ENCODE results near the gene GLCE.
"Not testable (repeated sequence)": the region's sequence is repeated elsewhere in the genome, so short reads cannot be mapped to it uniquely, and the experiment has no call there.

Gene GLCE

DNA sequence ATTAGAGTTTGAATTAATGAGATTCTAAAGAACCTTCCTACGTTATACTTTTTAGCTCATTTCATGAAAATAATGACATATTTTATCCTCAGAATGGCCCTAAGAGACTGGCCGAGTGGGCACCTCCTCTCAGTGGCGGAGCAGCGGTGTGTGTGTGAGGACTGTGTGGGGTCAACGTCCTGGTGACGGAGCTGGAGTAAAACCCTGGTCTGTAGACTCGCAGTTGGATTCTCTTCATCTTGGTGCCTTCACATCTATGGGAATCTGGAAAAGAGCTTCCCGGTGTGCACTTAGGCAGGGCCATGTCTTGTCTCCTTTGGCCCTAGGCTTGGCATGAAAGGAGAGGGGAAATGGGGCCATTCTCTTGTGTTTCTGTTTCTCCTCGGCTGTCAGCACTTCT is 116.9 kb downstream of the GLCE start:
- no peak for DNase-seq

DNA sequence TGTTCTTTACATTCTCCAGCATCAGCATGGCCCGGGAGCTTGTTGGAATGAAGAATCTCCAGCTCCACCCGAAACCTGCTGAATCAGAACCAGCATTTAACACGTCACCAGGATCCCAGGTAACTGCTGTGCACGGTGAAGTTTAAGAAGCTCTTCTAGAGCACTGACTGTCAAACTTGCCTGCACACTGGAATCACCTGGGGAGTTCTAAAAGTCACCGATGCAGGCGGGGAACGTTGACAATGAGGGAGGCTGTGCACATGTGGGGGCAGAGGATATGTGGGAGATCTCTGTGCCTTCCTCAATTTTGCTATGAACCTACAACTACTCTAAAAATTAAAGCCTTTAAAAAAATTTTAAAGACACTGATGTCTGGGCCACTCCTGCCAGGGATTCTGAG is 119.2 kb downstream of the GLCE start:
- DNase-seq = no peak

DNA sequence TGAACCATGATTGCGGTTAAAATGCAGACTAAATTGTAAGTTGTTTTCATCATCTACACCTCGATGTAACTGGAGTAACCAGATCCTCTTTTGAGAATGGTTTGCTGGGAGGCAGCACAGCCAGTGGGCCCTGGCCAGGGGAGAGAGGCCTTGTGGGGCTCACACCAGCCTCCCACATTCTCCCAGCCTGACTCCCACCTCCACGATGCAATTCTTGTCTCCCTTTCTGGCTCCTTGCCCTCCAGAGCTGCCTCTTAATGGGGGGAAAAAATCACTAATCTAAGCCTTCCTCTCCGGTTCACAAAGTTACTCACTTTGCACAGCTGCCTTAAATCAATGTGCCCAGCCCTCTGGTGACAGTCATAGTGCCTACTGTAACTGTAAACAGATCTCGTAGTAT is 120.3 kb downstream of the GLCE start:
- no peak for DNase-seq

DNA sequence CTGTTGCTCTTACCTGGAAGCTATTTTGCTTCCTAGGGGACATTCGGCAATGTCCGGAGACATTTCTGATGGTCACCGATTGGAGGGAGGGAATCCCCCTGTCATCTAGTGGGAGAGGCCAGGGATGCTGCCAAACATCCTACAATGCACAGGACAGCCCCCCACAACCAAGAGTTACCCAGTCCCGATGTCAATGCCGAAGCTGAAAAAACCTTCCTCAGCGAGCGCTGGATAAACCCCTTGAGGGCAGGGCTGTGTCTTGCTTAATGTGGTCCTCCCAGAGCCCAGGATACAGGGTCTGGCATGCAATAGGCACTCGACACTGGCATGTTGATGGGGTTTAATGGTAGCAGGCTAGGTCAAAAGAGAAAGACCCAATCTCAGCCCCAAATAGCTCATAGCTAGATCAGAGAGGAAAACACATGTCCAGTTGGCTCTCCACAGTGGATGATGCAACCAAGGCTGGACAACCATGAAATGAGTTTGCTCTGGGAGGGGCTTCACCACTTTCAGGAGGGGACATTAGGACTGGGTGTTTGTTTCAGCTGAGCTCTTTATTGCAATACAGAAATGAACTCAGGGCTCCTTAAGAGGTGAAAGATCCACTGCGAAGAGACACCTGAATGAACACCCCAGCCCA is 121.8 kb downstream of the GLCE start:
- DNase-seq = no peak

DNA sequence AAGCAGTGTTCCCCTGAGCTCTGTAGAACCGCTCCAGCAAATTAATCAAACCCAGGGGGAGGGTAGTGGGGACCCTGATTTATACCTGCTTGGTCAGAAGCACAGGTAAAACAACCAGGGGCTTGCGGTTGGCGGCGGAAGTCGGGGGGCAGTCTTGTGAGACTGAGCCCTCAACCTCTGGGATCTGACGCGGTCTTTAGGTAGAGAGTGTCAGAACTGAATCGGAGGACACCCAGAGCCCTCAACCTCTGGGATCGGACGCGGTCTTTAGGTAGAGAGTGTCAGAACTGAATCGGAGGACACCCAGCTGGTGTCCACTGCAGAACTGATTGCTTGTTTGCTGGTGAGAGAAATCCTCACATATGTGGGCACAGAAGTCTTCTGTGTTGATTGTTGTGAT is 125.4 kb downstream of the GLCE start:
- no peak for DNase-seq

DNA sequence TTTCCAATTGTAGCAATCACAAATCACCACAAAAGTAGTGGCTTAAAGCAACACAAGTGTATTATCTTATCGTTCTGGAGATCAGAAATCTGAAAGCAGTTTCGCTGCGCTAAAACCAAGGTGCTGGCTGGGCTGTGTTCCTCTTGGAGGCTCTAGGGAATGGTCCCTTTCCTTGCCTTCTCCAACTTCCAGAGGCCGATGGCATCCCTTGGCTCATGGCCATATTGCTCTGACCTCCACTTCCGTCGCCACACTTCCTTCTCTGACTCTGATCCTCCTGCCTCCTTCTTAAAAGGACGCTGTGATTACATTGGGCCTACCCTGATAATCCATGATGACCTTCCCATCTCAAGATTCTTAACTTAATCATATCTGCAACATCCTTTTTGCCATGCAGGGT is 127.6 kb downstream of the GLCE start:
- no peak for DNase-seq

DNA sequence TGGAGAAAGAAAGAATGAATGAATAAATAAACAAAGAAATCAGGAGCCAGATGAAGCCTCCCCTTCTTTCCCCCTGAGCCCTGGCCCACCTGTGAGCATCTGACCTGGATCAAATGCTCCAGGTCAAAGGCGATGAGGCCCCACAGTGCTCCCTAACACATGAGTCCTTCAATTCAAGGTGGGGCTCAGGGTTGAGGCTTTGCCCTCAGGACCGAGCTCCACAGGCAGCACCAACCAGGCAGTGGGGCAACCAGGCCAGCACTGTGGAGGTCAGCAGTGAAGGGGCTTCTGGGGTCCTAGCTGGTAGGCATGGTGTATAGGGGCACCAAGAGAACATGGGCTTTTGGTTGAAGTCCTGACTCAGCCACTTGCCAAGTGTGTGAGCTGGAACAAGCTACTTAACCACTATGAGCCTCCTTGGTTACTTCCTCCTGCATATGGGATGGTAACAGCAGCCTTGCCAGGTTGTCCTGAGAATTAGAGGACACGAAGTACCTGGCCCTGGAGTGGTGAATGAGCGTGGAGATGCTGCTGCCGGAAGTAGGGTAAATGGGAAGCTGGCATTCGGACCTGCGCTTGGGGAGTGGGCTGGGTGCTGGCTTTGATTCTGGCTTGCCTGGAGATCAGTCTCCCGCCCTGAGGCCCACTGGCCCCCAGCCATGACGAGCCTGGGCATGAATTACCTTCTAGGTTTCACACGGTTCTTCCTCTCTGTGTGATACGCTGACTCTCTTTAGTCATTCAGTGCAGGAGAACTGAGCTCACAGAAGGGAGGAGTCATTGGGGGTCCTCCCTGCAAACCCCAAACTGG is 128.3 kb downstream of the GLCE start:
- DNase-seq = no peak

DNA sequence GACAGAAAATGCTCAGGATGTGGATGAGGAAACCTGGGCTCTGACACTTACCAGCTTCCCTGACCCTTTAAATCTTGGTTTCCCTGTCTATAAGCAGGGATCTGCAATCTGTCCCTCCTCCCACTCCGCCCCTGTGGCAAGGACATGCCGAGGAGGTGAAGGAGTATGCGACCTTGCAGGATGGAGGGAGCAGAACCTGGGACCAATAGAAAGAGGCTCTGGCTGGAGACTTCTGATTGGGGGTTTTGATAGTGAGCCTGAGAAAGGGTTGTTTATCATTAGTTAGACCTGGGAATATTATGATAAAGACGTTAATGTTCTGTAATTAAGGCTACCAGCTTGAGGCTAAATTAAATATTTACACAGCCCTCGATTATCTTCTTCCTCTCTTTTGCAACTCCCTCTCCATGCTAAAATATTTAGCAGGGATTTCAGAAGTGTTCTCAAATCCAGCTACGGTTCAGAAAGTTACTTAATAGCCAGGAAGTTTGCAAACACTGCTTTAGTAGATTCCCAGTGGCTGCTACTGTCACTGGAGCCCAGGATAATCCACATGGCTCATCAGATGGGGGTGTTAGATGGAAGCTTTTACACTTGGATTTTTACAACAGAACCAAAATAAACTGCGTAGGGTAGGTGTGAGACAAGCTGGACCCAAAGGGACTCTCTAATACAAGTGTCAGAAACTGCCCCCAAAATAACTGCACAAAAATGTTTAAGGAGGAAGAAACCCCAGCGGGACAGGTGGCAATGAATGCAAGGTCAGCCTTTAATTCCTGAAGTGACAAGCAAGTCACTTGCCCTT is 129.1 kb downstream of the GLCE start:
- peak; percentile 17 for DNase-seq

DNA sequence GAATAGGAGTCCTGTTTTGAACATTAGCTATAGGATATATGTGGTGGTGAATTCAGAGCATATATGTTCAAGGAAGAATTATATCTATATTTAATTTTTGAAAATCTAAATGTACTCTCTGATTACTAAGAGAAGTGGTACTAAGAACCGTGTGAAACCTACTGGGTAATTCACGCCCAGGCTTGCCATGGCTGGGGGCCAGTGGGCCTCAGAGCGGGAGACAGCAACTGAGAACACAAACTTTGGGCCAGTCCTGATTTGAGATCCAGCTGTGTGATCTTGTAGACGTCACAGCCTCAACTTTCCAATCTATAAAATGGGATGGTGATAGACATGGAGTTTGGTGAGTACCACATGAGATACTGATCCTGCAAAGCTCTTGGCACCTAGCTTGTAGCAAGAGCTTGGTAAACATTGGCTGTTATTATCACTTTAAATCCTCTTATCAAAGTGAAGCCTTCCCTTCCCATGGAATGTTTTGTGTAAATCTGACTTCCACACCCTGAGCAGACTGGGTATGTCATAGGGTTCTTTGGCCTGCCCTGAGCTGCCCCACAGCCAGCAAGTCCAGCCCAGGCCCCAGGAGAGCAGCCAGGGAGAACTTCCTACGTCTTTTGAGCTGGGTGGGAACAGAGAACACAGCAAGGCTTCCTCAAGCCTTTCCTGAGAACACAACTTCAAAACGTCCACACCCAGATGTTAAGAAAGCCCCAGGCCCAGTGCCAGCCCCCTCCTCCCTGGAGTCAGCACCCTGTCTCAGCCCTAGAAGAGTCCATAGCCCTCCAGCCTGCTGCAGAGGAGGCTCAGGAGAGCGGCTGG is 130.1 kb downstream of the GLCE start:
- no peak for DNase-seq

DNA sequence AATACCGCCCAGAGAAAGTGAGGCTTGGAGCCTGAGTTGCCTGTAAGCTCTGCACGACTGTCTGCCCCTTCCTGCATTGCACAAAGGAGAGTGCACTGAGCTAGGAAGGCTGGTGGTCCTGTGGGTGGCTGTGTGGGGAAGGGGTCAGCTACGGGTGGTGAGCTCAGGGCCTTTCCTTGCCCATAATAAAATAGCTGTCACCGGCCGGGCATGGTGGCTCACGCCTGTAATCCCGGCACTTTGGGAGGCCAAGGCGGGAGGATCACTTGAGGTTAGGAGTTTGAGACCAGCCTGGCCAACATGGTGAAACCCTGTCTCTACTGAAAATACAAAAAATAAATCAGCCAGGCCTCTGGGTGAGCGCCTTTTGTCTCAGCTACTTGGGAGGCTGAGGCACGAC is 131.2 kb downstream of the GLCE start:
- DNase-seq = not testable (repeated sequence)

DNA sequence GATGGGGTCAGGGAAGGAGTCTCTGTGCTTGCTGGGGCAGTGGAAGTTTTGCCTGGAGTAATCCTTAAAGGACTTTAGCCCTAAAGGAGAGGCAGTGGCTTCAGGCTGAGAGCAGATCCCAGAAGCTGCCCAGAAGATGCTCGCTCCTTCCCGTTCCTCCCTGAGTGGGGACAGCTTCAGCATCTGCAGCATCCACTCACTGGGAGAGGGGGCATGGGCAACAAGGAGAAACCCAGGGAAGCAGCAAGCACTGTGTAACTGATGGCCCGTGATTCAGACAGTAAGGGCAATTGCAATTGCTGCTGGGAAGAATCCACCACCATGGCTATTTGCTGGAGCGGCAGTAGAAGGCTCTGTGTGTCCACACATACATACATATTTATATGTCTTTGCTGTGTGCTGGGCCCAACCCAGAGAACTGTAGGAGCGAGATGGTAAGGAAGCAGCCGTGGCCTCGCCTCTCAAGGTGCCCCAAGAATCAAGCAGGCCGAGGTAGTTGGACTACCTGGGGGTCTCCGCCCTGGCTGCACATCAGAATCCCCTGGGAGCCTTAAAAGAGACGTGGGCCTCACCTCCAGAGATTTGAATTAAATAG is 132.5 kb downstream of the GLCE start:
- DNase-seq = no peak

DNA sequence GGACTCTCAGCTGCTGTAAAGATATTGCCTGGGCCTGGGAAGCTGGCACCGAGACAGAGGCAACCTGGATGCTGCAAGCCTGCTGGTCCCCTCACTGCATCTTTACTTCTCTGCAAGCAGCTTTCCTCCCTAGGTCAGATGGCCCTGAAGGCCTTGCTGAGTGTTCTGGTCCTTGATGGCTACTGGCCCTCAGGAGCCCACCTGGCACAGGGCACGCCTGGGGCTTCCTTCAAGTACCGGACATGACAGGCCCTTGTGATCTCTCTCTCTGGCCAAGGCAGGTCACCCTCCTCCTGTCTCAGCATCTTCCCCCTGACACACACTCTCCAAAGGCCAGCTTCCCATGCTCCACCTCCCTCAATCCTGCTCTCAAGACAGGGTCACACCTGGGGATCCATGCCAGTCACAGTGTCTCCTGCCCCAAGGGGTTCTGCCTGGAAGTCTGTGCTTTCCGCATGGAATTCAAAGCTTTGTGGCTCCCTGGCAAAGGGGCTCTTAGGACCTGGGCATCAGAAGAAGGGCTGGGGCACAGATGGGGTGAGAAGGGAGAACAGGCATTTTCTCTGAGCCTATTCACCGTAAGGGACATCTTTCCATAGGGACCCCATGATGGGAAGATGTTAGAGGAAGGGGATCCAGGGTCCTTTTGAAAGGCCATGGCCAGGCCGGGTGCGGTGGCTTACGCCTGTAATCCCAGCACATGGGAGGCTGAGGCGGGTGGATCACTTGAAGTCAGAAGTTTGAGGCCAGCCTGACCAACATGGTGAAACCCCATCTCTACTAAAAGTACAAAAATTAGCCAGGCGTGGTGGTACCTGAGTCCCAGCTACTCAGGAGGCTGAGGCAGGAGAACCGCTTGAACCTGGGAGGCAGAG is 133.5 kb downstream of the GLCE start:
- DNase-seq = no peak

DNA sequence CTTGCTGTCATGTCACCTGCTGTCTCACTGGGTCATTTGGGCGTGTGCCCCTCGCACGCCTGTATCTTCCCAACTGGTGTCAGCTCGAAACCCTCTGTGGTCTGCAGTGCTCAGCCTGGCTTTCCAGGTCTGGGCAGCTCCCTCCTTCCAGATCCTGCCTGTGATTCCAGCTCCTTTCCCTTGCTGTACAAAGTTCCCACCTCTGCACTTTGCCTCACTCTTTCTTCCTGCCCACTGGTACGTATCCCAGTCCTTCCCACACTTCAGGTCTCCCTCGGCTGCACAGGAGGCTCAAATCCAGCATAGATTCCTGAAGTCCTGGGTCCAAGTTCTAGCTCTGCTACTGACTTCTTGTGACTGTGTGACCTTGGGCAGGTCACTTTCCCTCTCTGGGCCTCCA is 136.2 kb downstream of the GLCE start:
- DNase-seq = no peak

DNA sequence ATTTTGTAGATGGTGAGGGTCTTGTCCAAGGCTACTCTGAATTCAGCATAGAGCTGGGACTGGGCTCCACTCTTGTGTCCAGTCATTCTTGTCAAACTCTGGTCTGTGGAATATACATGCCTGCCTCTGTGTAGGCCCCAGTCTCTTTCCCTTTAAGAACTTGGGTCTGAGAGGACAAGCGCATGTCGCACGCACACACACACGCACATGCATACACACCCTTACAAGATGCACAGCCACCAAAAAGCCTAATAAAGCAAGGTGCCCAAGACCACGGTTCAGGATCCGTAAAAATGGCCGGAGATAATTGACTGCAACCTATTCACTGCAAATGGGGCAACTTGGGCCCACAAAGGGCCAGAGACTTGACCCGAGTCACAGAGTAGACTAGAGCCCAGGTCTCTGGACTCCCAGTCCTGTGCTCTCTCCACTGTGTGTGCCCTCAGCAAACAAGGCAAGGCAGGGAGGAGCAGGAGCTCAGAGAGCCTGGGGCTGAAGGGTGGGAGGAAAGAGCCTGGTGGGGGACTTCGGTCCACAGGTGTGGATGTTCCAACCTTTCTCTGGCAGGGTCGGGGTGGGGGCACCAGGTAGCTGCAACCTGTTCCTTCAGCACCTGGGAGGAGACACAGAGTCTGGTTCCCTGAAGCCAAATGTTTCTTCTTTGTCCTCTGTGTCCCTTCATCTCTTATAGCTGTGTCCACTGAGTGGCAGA is 137.4 kb downstream of the GLCE start:
- DNase-seq = no peak

DNA sequence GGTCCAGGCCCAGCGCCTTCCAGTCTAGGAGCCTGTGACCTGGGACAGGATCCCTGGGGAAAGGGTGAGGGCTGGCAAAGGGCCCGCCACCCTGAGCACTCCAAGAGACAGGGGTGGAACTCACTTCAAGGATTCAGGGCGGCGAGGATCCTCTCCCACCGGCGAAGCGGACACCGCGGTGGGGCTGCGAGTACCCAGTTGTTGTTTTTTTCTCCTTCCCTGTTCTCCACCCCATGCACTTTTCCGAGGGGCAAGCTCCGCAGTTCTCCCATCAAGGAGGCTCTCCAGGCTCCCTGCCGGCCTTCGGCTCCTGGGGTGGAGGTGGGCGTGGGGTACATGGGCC is 137.9 kb downstream of the GLCE start:
- DNase-seq = no peak

DNA sequence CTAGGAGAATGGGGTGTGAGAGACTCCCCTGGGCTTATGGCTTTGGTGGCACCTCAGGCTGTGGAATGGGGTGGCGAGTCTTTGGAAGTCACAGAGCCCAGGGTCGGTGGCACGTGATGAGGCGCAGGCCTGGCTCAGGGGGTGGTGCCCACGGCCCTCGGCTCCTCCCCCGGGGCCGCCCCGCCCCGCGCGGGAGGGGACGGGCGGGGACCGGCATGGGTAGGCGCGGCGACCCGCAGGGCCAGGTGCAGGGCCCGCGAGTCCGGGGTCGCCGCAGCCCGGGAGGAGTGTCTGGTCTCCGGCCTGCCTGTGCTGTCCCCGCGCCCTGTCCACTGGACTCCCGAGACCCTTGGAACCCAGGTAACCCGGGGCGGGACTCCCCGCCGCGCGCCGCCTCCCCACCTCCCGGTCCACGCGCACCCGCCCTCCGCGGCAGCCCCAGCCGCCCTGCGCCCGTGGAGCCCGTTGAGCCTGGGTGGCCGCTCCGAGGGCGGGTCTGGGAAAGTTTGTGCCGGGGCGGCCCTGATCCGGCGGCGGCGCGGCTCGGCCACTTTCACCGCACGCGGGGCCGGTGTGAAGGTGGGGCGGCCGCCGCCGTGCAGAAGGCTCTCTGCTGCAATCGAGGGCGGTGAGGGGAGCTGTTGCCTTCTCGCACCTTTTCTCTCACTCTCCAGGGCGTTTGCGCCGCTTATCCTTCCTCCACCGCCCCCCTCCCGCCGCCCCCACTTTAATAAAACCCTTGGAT is 138.4 kb downstream of the GLCE start, which contains the start of gene PAQR5:
Gene PAQR5 (plus strand): TSS at position 216 of the 745 bp plus-strand sequence. CDS start 61,169 bp downstream, outside the sequence.
- peak; percentile 50 for DNase-seq

DNA sequence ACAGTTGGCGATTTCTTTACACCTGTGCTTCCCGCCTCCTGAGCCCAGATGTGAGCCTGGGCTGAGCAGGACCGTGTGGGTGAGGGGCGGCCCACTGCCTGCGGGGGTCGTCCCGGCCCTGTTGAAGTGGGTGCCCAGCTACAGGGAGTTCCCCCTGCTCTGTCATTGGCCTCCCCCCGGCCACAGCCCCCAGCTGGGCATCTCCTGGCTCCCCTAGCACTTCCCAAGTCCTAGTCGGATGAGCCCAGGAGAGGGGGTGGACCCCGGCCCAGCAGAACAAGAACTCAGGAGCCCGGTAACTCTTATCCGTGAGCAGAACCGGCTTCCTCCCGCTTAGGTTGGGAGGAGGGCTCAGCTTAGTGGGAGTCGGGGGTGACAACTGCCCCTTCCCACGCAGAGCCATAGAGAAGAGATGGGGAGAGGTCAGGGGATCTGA is 139.0 kb downstream of the GLCE start:
- no peak for DNase-seq

DNA sequence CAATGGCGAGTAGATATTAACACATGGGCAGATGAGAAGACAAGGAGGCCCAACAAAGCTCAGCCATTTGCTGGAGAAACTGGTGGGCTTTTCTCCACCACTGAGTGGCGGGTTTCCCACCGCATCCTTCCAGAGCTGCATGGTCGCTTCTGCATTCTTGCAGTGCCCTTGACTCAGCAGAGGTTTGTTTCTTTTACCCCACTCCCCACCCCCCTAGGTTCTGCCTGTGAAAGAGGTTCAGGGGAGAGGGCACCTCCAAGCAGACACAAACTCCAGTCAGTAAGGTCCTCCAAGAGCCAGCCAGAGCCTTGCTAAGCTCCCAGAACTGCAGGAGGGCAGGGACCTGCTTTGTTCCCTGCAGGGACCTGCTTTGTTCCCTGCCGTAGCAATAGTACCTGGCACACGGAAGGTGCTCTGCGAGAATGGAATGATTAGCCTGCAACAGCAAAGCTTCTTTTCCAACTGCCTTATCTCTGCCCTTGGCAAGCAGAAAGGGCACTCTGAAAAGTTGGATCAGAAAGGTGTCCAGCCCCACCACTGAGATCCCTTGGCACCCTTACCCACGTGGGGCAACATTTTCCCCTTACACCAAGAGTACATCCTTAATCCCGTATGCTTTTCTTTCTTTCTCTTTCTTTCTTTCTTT is 139.6 kb downstream of the GLCE start:
- DNase-seq = no peak

DNA sequence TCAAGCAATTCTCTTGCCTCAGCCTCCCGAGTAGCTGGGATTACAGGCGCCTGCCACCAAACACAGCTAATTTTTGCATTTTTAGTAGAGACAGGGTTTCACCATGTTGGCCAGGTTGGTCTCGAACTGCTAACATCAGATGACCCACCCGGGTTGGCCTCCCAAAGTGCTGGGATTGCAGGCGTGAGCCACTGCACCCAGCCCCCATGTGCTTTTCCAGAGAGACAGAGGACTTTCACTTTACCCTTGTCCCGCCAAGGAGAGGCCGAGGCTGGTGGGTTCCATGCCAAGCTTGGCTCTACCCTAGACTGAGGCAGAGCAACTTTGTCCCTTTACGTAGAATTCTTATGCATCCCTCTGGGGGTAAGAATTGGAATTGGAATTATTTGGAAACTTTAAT is 140.7 kb downstream of the GLCE start:
- DNase-seq = not testable (repeated sequence)
